ENCODE results near the gene EIF2S2.

The EIF2S2 gene

DNA sequence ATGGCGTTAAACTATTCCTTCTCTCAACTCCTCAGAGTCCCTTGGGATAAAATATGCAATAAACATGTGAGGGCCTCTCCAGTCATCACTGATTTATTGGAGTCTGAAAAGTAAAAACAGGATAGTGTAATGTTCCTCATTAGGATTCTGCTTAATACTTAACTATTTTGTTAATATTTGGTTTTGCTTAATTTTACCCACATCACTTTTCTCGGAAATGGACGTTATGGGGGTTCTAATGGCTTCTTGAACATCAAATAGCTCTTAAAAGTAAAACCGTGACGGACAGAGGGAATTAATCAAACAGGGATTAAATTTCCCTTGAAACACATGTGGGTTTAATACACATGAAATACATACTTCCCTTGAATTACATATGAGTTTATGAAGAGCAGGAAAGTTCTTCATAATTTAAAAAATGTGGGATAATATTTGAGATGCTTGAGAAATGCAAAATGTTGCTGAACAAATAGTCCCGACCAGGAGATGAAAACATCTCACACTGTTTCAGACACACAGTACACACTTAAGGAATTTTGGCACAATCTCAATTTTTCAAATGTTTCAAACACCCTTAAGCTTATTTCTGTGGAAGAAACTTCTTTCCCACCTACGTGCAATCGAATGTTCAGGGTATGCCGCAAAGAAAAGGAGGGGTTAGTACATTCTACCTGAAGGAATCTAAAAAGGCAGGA, 38.4 kb upstream of the EIF2S2 start (continued):
- TF ChIP-seq CSDC2 (CRISPR knock-in tag; IDR thresholded peaks at IDR 0.05), result no peak
- TF ChIP-seq ESRRG (CRISPR knock-in tag; IDR thresholded peaks at IDR 0.05), result no peak
- TF ChIP-seq ZC3H10 (CRISPR knock-in tag; IDR thresholded peaks at IDR 0.05), result no peak
- TF ChIP-seq OSR1 (CRISPR knock-in tag; IDR thresholded peaks at IDR 0.05), result no peak
- no peak for TF ChIP-seq ZFP30 (CRISPR knock-in tag; IDR thresholded peaks at IDR 0.05)

DNA sequence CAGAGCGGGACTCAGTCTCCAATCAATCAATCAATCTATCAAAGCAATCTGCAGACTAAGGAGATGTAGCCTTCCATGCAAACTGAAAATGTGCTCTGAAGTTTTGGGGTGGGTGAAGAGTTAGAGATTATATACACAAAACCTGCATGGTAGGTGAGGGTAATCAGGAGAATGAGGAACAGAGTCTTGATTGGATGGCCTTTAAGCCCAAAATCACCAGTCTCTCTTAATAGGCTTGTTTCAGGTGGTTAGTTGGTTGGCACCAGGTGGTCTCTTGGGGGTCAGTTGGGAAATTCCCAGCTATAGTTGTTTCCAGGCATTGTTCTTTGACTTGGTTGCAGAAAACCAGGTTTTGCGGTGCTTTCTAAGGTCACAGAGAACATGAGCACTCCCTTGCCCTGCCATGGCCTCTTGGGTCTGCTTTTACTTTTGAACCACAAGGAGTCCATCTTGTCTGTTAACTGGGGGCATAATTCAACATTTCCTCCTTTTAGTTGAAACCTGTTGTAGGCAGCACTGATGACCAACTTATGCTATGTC, 33.3 kb upstream of the EIF2S2 start:
- ATAC-seq, result no peak
- TF ChIP-seq, protein P1, sequence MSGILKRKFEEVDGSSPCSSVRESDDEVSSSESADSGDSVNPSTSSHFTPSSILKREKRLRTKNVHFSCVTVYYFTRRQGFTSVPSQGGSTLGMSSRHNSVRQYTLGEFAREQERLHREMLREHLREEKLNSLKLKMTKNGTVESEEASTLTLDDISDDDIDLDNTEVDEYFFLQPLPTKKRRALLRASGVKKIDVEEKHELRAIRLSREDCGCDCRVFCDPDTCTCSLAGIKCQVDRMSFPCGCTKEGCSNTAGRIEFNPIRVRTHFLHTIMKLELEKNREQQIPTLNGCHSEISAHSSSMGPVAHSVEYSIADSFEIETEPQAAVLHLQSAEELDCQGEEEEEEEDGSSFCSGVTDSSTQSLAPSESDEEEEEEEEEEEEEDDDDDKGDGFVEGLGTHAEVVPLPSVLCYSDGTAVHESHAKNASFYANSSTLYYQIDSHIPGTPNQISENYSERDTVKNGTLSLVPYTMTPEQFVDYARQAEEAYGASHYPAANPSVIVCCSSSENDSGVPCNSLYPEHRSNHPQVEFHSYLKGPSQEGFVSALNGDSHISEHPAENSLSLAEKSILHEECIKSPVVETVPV (CRISPR knock-in tag; IDR thresholded peaks at IDR 0.05), result no peak
- TF ChIP-seq BACH2 (CRISPR knock-in tag; IDR thresholded peaks at IDR 0.05; ENCODE audit: borderline replicate concordance), result no peak
- no peak for TF ChIP-seq ISL1 (CRISPR knock-in tag; IDR thresholded peaks at IDR 0.05)
- TF ChIP-seq ZNF565 (CRISPR knock-in tag; conservative IDR thresholded peaks at IDR 0.05; ENCODE audit: low read depth), result no peak
- TF ChIP-seq, protein P2, sequence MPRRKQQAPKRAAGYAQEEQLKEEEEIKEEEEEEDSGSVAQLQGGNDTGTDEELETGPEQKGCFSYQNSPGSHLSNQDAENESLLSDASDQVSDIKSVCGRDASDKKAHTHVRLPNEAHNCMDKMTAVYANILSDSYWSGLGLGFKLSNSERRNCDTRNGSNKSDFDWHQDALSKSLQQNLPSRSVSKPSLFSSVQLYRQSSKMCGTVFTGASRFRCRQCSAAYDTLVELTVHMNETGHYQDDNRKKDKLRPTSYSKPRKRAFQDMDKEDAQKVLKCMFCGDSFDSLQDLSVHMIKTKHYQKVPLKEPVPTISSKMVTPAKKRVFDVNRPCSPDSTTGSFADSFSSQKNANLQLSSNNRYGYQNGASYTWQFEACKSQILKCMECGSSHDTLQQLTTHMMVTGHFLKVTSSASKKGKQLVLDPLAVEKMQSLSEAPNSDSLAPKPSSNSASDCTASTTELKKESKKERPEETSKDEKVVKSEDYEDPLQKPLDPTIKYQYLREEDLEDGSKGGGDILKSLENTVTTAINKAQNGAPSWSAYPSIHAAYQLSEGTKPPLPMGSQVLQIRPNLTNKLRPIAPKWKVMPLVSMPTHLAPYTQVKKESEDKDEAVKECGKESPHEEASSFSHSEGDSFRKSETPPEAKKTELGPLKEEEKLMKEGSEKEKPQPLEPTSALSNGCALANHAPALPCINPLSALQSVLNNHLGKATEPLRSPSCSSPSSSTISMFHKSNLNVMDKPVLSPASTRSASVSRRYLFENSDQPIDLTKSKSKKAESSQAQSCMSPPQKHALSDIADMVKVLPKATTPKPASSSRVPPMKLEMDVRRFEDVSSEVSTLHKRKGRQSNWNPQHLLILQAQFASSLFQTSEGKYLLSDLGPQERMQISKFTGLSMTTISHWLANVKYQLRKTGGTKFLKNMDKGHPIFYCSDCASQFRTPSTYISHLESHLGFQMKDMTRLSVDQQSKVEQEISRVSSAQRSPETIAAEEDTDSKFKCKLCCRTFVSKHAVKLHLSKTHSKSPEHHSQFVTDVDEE (CRISPR knock-in tag; IDR thresholded peaks at IDR 0.05), result no peak
- TF ChIP-seq ZC3H10 (CRISPR knock-in tag; IDR thresholded peaks at IDR 0.05), result no peak
- TF ChIP-seq GLIS3 (CRISPR knock-in tag; IDR thresholded peaks at IDR 0.05), result no peak
- TF ChIP-seq, protein P3, sequence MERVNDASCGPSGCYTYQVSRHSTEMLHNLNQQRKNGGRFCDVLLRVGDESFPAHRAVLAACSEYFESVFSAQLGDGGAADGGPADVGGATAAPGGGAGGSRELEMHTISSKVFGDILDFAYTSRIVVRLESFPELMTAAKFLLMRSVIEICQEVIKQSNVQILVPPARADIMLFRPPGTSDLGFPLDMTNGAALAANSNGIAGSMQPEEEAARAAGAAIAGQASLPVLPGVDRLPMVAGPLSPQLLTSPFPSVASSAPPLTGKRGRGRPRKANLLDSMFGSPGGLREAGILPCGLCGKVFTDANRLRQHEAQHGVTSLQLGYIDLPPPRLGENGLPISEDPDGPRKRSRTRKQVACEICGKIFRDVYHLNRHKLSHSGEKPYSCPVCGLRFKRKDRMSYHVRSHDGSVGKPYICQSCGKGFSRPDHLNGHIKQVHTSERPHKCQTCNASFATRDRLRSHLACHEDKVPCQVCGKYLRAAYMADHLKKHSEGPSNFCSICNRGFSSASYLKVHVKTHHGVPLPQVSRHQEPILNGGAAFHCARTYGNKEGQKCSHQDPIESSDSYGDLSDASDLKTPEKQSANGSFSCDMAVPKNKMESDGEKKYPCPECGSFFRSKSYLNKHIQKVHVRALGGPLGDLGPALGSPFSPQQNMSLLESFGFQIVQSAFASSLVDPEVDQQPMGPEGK (CRISPR knock-in tag; IDR thresholded peaks at IDR 0.05; ENCODE audit: borderline replicate concordance), result no peak
- TF ChIP-seq TCF4 (CRISPR knock-in tag; IDR thresholded peaks at IDR 0.05; ENCODE audit: borderline replicate concordance), result no peak
- TF ChIP-seq OSR1 (CRISPR knock-in tag; IDR thresholded peaks at IDR 0.05), result no peak
- TF ChIP-seq, protein P4, sequence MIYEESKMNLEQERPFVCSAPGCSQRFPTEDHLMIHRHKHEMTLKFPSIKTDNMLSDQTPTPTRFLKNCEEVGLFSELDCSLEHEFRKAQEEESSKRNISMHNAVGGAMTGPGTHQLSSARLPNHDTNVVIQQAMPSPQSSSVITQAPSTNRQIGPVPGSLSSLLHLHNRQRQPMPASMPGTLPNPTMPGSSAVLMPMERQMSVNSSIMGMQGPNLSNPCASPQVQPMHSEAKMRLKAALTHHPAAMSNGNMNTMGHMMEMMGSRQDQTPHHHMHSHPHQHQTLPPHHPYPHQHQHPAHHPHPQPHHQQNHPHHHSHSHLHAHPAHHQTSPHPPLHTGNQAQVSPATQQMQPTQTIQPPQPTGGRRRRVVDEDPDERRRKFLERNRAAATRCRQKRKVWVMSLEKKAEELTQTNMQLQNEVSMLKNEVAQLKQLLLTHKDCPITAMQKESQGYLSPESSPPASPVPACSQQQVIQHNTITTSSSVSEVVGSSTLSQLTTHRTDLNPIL (CRISPR knock-in tag; IDR thresholded peaks at IDR 0.05; ENCODE audit: low read depth), result no peak
- no peak for TF ChIP-seq ZNF70 (CRISPR knock-in tag; IDR thresholded peaks at IDR 0.05)
- no peak for TF ChIP-seq TOX (CRISPR knock-in tag; IDR thresholded peaks at IDR 0.05; ENCODE audit: borderline replicate concordance)
- TF ChIP-seq PPARA (CRISPR knock-in tag; IDR thresholded peaks at IDR 0.05; ENCODE audit: borderline replicate concordance), result no peak
- TF ChIP-seq SNAI2 (CRISPR knock-in tag; IDR thresholded peaks at IDR 0.05), result no peak
- TF ChIP-seq, protein P5, sequence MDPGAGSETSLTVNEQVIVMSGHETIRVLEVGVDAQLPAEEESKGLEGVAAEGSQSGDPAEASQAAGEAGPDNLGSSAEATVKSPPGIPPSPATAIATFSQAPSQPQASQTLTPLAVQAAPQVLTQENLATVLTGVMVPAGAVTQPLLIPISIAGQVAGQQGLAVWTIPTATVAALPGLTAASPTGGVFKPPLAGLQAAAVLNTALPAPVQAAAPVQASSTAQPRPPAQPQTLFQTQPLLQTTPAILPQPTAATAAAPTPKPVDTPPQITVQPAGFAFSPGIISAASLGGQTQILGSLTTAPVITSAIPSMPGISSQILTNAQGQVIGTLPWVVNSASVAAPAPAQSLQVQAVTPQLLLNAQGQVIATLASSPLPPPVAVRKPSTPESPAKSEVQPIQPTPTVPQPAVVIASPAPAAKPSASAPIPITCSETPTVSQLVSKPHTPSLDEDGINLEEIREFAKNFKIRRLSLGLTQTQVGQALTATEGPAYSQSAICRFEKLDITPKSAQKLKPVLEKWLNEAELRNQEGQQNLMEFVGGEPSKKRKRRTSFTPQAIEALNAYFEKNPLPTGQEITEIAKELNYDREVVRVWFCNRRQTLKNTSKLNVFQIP (CRISPR knock-in tag; IDR thresholded peaks at IDR 0.05; ENCODE audit: borderline replicate concordance, low read depth), result no peak
- TF ChIP-seq CSDC2 (CRISPR knock-in tag; IDR thresholded peaks at IDR 0.05), result no peak
- no peak for TF ChIP-seq RARB (CRISPR knock-in tag; IDR thresholded peaks at IDR 0.05)

DNA sequence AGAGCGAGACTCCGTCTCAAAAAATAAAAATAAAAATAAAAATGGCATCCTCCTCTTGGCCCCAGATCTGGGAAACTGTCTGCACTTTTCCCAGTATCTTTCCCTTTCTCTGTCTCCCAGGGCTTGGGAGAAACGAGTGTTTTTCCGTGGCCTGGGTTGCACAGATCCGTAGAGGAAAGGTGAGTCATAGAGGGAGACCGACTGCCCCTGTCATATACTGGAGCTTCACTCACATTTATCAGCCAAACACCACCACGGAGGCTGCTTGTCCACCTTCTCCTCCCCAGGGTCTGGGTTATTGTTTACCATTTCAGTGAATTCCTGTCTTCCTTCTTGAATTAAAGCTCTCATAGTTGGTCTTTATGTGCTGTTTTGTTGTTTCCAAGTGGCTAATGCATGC, 31.9 kb upstream of the EIF2S2 start:
- TF ChIP-seq ZNF565 (CRISPR knock-in tag; conservative IDR thresholded peaks at IDR 0.05; ENCODE audit: low read depth) (no peak), OSR1 (CRISPR knock-in tag; IDR thresholded peaks at IDR 0.05) (no peak), PPARA (CRISPR knock-in tag; IDR thresholded peaks at IDR 0.05; ENCODE audit: borderline replicate concordance) (no peak), GLIS3 (CRISPR knock-in tag; IDR thresholded peaks at IDR 0.05) (no peak), SNAI2 (CRISPR knock-in tag; IDR thresholded peaks at IDR 0.05) (no peak), BACH2 (CRISPR knock-in tag; IDR thresholded peaks at IDR 0.05; ENCODE audit: borderline replicate concordance) (no peak)
- TF ChIP-seq, protein P4 (CRISPR knock-in tag; IDR thresholded peaks at IDR 0.05; ENCODE audit: low read depth), result no peak
- peak; percentile 61 for ATAC-seq

All from SK-N-SH treated with all-trans-retinoic acid at 6 μM for 48 hours (cell line).